Suppressor macrophage treated with lipopolysaccharide for 1 hour (primary cell): ENCODE data around the gene ZNRF3.
"Not testable (repeated sequence)": the region's sequence is repeated elsewhere in the genome, so short reads cannot be mapped to it uniquely, and the experiment has no call there.

ENCODE experiments used
- DNase-seq, 3 donors: peaks; one replicate each; pipeline ENCODE4 v3.0.0-alpha.2; 2020 to 2022

Gene ZNRF3

DNA sequence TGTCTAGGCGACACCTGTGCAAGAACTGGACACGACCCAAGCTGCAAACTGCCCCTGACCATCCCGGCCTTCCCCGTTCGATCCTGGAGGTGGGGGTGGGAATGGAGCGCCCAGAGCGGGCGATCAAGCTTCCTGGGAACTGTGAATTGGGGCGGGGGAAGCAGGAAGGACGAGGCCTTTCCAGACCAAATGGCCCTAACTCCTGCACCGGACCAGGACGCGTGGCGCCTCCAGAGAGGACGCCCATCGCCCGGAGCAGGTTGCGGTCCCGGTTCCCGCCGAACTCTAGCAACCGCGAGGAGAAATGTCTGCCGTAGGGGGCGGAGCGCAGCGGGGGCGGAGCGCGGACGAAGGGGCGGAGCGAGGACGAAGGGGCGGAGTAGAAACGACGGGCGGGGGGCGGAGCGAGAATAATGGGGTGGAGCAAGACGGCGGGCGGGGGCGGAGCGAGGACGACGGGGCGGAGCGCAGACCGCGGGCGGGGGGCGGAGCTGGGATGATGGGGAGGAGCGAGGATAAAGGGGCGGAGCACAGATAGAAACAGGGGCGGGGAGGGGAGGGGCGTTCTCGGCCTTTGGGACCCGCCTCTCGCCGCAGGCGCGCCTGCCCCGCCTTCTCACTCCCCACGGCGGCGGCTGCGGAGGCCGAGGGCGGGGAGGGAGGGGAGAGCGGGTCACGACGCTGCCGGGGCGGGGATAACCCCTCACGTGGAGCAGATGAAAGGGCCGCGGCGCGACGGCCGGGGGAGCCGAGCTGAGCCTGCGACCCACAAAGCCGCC is at the start of gene ZNRF3:
TSS of gene ZNRF3 (plus strand) at position 695 of the 779 bp plus-strand sequence. CDS start 195 bp downstream, outside the sequence.
- DNase-seq, result peak; percentile 92 to 99 (median 97)

DNA sequence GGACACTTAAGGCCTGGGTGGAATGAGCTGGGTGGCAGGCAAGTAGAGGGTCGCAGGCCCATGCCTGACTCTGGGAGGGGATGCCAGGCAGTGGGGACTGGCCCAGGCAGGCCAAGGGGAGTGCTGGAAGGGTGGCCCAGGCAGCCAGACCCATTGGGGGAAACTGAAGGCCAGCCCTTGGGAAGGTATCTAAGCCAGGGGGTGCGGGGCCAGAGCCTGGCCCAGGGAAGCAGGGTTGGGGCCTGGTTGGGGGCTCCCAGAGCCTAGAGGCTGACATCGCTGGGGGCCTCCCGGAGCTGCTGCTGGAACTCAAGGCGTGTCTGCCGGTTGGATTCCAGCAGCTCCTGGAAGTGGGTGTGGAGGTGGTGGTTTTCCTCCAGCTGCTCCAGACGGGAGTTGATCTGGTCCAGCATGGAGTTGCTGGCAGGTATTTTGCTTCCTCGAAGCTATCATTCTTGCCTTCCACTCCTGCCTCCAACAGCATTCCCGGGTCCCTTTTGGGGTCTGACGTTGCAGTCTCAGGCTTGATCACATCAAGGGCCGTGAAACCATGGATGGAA is 47.7 kb upstream of the ZNRF3 start:
- no peak for DNase-seq

DNA sequence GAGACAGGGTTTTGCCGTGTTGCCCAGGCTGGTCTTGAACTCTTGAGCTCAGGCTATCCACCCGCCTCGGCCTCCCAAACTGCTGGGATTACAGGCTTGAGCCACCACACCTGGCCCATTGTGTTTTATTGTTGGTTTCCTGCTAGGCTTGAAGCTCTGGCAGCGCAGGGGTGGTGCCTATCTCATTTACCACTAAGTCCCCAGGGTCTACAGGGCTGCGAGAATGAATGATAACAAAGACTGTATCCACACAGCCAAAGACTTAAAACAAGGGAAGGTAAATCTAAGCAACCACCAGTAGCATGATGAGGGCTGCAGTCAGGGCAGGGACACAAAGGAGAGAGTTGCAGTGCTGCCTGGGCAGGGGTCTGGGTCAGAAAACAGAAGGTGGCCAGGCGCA is 45.7 kb upstream of the ZNRF3 start:
- DNase-seq, result no peak

DNA sequence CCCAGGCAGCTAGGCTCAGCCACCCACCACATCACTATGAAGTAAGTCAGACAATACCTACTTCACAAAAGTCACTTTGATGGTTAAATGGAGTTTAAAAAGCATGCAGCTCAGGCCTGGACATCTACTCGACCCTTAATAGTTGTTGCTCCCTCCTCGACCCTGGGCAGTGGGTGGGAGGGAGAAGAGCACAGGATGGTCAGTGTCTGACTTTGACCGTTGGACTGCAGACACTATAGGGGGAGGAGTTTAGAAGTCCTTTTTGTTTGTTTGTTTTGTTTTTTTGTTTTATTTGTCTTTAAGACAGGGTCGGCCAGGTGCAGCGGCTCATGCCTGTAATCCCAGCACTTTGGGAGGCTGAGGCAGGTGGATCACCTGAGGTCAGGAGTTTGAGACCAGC is 44.4 kb upstream of the ZNRF3 start:
- no peak for DNase-seq

DNA sequence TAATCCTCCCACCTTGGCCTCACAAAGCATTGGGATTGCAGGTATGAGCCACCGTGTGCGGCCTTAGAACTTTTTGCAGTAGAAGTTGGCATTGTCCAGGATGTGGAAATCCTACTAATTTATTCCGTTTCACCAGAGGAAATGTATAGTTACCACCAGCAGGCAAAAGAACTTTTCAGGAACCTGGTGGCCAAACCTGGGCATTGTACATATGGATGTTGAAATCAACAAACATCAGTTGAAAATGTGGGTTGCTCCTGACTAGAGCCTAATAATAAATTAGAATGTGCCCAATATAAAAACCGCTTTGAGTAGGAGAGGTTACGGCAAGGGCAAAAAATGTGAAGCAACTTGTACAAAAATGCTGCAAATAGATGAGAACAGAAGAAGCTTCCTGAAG is 42.3 kb upstream of the ZNRF3 start:
- DNase-seq, result no peak

DNA sequence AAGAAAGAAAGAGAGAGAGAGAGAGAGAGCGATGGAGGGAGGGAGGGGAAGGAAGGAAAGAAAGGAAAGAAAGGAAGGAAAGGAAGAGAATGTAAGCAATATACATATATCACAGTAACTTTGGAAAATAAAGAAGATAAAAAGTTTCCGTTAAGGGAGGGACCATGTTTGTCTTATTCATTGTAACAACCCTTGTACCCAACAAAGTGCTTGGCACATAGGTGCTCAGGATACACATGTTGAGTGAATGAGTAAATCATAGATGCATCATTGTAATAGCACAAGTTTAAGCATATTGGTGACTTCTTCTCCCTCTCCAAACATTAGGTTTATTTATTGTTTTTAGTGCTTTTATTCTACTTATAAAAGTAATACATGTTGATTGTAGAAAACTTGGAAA is 39.7 kb upstream of the ZNRF3 start:
- DNase-seq, result no peak

DNA sequence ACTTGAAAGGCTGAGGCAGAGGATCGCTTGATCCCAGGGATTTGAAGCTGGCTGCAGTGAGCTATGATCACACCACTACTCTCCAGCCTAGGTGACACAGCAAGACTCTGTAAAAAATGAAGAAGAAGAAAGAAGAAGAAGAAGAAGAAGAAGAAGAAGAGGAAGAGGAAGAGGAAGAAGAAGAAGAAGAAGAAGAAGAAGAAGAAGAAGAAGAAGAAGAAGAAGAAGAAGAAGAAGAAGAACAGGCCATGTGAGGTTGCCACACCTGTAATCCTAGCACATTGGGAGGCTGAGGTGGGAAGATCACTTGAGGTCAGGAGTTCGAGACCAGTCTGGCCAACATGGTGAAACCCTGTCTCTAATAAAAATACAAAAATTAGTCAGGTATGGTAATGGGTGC is 39.1 kb upstream of the ZNRF3 start:
- DNase-seq, result not testable (repeated sequence)

DNA sequence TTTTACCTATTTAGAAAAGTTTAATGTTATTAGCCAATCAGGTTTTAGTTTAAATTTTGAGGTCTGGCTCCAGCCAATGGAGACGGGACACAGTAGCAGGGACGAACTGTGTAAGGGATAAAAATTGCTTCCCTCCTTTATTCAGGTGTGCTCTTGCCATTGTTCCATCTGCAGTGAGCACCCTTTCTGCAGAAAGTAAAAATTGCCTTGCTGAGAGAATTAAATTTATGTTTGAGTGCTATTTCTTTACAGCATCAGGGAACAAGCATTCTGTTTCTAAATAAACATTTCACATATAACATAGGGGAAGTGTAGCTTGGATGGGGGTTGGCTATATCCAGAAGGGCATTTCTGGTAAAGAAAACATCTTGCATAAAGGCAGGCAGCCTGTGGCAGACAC is 36.4 kb upstream of the ZNRF3 start:
- DNase-seq, result no peak

DNA sequence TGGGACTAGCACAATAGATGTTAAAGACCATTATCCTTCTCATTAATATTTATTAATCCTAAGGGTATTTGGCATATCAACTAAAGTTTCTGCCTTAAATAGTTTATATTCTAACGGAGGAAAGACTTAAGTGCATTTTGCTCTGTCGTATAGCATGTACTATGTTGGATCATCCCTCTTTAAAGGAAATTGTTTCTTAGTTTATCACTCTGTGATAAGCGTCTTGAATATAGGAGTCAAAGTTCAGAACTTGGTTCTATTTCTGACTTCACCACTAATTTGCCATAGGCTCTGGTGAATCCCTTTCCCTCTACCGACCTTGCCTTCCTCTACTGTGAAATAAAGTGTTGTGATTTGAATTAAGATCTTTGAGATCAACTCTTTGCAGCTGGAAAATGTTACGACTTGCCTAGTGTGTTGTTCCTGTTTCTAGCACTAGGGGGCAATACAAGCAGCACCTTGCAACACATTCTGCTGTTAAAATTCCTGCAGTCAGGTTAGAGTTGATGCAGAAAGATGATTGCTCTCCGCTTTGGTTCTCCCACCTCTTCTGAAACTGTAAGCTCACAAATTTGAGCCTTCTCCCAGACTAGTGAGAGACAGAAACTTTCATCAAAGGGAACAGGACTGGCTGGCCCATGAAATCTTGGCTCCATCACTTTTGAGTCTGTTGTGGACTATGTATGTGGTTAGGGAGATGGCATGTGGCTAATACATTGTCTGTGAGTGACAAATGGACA is 27.8 kb upstream of the ZNRF3 start:
- DNase-seq, result peak; percentile 66 to 72 (median 69)

DNA sequence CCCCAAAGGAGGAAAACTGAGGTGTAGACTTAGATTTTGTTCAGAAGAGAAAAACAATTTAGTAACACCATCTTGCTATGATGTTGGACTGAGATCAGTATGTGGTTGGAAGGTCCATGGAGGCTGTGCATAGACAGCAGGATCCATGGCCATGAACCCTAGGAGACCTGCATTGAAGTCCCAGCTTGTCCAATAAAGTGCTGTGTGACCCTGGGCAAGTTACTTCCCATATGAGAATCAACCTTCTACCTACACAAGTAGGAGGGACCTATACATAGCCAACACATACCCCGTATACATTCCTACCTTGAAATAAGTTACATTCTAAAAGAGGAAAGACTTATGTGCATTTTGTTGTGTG is 27.3 kb upstream of the ZNRF3 start:
- no peak for DNase-seq

DNA sequence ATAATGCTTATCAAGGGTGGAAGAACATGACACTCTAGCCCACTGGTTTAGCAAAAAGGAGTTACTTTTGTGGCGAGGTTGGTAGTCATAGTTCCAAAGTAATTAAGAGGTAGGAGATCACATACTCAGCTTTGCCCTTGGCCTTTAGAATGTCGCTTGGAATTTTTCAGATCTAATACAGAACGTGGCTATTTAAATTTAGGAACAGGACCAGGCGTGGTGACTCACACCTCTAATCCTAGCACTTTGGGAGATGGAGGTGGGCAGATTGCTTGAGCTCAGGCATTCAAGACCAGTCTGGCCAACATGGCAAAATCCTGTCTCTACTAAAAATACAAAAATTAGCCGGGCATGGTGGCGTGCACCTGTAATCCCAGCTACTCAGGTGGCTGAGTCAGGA is 26.1 kb upstream of the ZNRF3 start:
- DNase-seq, result no peak

DNA sequence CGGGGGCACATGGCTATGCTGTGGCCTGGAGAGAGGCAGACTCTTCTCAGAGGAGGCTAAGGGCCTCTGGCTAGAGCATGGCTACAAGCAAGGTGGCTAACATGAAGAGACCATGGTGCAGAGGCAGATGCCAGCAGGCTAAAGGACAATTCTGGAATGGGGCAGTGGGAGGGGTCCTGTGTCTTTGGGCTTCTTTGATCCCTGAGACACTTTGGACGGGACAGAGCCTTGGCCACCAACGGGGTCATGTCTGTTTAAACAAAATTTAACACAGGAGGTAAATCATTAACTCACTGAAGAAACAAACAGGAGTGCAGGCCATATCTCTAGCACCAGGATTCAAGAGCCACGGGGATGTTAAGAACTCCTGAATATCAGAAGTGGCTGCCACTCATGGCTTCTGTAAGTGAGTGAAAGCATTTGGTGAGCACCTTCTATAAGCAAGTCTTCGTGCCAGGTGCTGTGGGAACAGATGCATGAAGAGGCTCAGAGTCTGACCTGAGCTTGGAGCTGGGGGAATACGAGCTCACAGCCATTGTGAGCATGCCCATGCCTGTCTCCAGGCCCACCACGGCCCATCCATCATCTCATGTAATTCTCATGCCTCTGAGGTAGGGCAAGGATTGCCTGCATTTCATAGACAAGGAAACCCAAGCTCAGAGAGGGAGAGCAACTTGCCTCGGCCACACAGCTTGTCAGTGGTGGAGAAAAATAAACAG is 18.3 kb upstream of the ZNRF3 start:
- no peak for DNase-seq

DNA sequence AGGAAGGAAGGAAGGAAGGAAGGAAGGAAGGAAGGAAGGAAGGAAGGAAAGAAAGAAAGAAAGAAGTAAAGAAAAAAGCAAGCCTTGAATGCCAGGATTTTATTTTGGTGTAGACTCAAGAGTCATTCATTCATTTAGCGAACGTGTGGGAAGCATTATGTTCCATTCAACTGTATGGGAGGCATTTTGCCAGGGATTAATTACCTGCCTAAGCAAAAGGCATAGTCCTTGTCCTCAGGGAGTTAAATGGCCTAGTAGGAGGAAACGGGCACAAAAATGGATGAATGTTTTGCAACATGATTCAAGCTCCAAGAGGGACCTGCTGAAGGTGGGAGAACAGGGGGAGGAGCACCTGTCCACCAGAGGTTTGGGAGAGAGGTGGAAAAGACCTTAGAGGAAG is 16.2 kb upstream of the ZNRF3 start:
- no peak for DNase-seq

DNA sequence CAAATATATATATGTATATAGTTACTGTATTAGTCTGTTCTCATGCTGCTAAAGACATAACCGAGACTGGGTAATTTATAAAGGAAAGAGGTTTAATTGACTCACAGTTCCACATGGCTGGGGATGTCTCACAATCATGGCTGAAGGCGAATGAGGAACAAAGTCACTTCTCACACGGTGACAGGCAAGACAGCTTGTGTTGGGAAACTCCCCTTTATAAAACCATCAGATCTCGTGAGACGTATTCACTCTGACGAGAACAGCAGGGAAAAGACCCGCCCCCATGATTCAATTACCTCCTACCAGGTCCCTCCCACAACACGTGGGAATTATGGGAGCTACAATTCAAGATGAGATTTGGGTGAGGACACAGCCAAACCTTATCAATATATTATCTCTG is 15.0 kb upstream of the ZNRF3 start:
- peak; percentile 91 to 95 (median 95) for DNase-seq

DNA sequence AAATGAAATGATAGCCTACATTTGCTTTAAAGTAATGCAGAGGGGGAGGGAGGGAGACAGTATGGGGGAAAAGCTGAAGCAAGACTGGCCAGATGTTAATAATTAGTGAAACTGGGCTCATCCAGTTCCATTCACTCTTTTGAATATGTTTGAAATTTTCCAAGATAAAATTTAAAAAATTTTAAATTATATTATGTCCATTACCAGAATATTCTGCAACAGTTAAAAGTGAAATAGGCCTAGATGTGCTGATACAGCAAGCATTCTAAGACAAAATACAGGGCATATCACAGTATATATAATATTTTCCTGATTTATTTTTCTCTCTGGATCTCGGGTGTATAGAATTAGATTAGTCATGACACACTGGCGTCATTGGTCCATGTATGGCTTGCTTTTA is 13.6 kb upstream of the ZNRF3 start:
- no peak for DNase-seq

DNA sequence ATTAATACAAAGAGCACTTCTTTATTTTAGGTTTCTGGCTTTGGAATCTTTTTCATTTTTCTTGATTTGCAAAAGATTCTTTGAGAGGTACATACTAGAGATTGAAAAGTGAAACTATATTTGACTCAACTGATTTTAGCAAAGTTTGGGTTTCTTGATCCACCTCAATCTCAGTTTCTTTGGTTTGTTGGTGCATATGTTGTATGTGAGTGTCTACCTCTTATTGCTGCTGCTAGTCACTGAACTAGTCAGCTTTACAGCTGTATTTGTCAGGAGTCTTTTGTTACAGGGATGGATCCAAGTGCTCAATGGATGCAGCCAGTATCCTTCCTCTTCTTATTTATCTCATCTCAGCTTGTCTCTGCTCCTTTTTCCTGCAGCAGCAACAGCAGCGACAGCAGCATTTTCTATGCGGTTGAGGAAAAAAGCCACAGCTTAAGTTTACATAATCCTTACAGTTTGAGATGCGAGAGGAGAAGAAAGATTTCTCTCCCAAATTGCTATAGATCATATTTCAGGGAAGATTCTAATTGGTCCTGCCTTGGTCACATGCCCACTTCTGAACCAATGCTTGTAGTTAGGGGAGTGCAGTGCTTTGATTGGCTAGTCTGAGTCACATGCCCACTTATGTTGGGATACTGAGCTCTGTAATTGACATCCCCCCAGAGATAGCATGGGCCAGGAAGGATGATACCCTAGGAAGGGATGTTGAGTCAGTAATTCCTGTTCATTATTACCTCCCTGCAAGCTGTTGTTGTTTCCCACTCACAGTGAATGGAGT is 10.0 kb upstream of the ZNRF3 start:
- DNase-seq, result no peak

DNA sequence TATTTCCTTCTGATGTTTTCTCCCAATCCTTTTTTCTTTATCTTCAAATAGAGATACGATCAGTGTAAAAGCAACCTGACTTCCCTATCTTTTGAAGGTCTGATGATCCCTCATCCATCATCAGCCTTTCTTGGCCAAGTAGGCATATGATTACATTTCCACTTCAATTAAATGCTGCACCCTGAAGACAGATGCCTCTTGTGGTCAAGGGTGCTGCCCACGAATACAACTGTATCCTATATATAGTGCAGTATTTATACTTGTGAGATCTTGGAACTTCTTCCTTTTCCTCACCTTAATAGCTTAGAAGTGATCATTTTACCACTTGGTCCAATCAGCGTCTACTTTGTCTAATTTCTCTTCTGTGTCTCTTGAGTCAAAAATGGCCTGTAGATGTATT is 9.3 kb upstream of the ZNRF3 start:
- no peak for DNase-seq

DNA sequence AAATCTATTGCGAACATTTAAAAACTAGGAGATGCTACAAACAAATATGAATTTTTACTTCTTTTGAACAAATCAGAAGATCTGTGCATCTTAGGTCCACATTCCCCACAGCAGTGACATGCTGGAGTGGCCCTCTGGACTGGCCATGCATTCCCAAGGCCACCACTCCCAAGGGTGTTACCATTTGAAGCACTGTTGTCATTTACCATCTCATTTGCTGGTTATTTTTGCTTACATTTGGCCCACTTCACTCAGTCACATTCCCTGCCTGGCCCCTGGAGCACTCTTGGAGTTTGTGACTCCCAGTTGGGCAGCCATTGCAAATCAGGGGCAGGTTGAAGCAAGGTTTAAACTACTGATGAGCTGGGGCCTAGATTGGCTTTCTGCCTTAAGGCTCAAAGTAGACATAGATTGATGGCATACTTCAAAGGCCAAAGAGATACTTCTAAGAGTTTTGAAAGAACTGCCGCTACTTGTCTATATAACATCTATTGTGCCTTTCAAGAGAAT is 8.5 kb upstream of the ZNRF3 start:
- DNase-seq, result no peak

DNA sequence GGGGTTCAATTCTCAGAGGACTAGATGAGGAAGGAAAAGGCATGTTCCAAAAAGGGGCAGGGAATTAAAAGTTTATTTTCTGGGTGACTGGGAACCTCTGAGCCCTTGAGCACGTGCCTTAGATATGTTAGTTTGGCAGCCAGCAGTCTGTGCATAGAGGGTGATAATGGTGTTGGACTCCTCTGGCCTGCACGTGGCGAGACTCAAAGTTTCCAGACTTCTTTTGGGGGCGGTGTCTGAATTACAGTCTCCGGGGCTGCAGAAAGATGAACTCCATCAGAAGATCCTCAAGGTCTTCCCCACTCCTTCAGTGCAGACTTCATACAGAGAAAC is 861 bp upstream of the ZNRF3 start:
- DNase-seq, result peak; percentile 10 to 28 (median 14)

DNA sequence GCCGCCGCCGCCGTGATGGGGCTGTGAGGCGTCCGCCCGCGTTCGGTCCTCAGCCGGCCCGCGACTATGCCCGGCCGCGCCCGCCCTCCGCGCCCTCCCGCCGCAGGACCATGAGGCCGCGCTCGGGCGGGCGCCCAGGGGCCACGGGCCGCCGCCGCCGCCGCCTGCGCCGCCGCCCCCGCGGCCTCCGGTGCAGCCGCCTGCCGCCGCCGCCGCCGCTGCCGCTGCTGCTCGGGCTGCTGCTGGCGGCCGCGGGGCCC is 215 bp downstream of the ZNRF3 start:
- no peak for DNase-seq

DNA sequence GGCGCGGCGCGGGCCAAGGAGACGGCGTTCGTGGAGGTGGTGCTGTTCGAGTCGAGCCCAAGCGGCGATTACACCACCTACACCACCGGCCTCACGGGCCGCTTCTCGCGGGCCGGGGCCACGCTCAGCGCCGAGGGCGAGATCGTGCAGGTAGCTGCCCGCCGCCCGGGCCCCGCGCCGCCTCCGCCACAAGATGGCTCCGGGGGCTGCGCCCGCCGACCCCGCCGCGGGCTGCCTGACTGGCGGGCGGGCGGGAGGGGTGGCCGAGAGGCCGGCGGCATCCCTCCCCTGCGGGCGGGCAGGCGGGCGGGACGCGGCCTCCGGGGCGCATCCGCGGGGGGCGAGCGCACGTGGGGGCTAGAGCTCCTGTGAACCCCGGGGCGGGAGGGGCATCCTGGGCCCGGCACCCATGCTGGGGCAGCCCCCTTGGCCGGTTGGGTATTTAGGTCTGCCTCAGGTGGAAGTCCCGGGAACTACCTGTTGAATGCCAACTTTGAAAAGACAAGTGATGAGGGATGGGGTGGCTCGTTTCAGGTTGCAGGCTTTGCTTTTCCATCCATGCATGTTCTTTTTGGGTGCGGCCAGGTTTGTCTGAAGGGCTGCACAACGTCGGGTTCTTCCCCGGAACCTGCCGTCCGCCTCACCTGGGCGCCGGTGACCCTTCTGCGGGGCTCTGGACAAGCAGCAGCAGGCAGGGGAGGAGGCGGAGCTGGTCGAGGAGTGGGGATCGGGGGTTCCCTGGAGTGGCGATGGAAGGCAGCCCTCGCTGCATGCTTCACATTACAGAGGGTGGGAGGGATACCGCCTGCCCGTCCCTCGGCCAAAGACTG is 760 bp downstream of the ZNRF3 start:
- DNase-seq, result peak in 1 of 3 donors; percentile 27

DNA sequence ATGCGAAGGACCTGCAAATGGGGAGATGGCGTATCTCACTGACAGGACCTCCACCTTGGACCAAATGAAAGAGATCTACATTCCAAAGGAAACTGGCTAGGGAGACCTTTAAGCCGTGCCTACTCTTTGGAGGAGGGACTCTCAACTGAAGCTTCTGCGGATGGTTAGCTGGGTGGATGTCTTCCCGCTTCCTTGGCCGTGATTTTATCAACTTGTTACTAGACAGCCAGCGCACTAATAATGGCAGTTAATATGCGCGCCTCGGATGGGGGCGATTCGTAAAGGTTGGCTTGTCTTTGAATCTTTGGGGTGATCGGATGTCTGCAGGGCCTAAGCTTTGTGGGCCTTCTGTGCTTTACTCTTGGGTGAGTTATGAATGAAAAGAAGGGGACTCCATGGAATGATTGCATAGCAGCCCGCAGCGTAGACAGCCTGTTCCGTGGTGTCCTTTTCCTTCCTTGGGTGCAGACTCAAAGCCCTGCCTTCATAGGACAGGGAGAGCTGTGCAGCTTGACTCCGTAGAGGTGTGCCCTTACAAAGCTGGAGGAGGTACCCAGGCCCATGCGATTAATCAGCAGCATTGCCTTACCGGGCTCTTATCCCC is 1.5 kb downstream of the ZNRF3 start:
- DNase-seq, result no peak
